NT2/D1 (cell line): Measurements from ENCODE around the gene CCT5.

Source experiments
- DNase-seq: peaks from one replicate; pipeline ENCODE4 v3.0.0-alpha.2; 2011; ENCODE audit warnings: low read depth, low spot score
- H3K27me3 ChIP-seq: 2 replicates; pipeline ENCODE4 v1.6.0; 2011; ENCODE audit warnings: mild to moderate bottlenecking; ENCODE audit not compliant: insufficient read length, insufficient read depth
- H3K36me3 ChIP-seq: 2 replicates; pipeline ENCODE4 v1.6.1; 2011; ENCODE audit warnings: mild to moderate bottlenecking, low read length, mixed read lengths; ENCODE audit not compliant: insufficient read depth, insufficient read length
- H3K4me1 ChIP-seq: 2 replicates; pipeline ENCODE4 v1.5.1; 2011; ENCODE audit not compliant: insufficient read depth, insufficient read length
- H3K4me3 ChIP-seq: 2 replicates; pipeline ENCODE4 v1.5.1; 2011; ENCODE audit warnings: low read depth; ENCODE audit not compliant: insufficient read length
- H3K9ac ChIP-seq: 2 replicates; pipeline ENCODE4 v1.6.0; 2011; ENCODE audit warnings: low read depth; ENCODE audit not compliant: insufficient read length
- H3K9me3 ChIP-seq: 2 replicates; pipeline ENCODE4 v1.5.1; 2011; ENCODE audit warnings: mild to moderate bottlenecking, low read length; ENCODE audit not compliant: insufficient read depth
- SUZ12 ChIP-seq: IDR thresholded peaks from 2 replicates; pipeline ENCODE4 v1.6.1; 2011; ENCODE audit not compliant: insufficient read length, insufficient read depth; ENCODE audit errors: extremely low read depth
- YY1 ChIP-seq: IDR thresholded peaks from 2 replicates; pipeline ENCODE4 v1.6.1; 2011; ENCODE audit not compliant: insufficient read length, insufficient read depth
- ZNF274 ChIP-seq: IDR thresholded peaks from 2 replicates; pipeline ENCODE4 v1.6.1; 2011; ENCODE audit warnings: mild to moderate bottlenecking, low read depth, low read length

CCT5 gene

DNA sequence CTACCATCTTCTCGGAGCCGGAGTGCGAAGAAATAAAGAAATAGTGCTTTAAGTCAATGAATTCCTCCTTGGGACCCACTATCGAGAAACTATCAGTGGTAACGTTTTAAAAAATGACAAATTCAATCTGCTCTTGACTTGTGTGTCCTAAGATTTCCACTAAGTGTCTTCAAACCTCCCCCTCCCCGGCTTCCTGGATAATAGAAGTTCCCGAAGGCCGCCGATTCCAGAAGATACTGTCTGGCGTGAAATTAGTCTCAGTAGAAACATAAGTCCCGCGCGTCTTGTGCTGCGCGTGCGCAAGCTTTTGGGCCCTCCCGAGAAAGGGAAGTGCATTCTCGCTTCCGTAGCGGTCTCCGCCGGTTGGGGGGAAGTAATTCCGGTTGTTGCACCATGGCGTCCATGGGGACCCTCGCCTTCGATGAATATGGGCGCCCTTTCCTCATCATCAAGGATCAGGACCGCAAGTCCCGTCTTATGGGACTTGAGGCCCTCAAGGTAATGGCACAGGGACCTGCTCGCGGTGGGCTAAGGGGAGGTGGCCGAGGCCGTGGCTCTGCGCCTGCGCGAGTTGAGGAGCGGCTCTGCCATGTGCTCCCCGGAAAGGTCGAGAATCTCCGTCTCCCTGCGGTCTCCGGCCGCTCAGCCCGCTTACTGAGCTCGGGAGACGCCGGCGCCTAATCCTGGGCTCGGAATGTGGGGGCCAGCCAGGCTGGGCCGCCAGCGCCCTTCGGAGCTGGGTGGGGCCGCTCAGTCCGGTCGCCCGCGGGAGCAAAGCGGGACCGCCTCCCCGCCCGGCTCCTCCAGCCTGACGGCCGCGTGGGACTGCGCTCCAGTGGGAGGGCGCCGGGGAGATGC, at the start of gene CCT5:
CCT5 (plus strand) TSS at position 333 of the 858 bp plus-strand sequence; CDS start at position 394, 61 bp downstream.
- no peak for TF ChIP-seq YY1
- TF ChIP-seq SUZ12: no peak
- no peak for TF ChIP-seq ZNF274
- Histone ChIP-seq H3K4me3 (peak within 1 kb of the TSS; percentile 85), H3K36me3 (peaks cover 44% of the 10 kb centered on the region), H3K9ac (peak within 1 kb of the TSS; percentile 97), H3K9me3 (no peaks in the 10 kb centered on the region), H3K4me1 (peaks cover 5% of the 10 kb centered on the region), H3K27me3 (no peaks in the 10 kb centered on the region)
- DNase-seq: peak; percentile 82

DNA sequence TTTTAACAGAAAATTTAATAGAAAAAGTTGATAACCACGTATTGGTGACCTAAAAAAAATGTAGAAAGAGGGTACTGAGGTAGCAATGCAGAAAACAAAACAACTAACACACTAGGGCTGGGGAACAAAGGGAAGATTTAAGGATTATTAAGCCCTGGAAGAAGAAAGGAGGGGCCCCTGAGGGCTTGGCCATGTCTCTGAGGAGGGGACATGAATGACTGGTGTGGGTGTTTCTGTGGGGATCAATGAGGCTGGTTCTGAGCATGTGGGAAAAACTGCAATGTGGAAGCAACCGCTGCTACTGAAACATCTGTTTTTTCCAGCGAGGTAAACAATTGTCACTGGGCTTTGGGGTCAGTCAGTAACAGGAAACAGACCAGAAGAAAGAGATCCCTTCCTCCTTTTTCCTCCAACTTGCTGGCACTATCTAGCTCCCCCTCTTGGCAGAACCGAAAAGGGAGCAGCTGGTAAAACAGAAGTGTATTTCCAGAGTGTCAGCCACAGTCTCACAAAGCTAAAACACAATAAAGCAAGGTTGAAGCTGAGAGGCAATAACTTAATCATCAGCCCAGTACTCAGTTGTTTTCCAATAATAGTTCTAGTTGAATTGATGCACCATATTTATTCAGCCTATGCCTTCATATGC, 48.7 kb upstream of the CCT5 start:
- TF ChIP-seq SUZ12: no peak
- no peak for TF ChIP-seq YY1
- TF ChIP-seq ZNF274: no peak
- no peaks in the 10 kb centered on the region for H3K27me3 ChIP-seq
- peak; percentile 6 for DNase-seq
- no peak overlapping the region for H3K4me3 ChIP-seq
- no peak overlapping the region for H3K9ac ChIP-seq
- no peaks in the 10 kb centered on the region for H3K36me3 ChIP-seq
- H3K4me1 ChIP-seq: no peaks in the 10 kb centered on the region
- no peaks in the 10 kb centered on the region for H3K9me3 ChIP-seq

DNA sequence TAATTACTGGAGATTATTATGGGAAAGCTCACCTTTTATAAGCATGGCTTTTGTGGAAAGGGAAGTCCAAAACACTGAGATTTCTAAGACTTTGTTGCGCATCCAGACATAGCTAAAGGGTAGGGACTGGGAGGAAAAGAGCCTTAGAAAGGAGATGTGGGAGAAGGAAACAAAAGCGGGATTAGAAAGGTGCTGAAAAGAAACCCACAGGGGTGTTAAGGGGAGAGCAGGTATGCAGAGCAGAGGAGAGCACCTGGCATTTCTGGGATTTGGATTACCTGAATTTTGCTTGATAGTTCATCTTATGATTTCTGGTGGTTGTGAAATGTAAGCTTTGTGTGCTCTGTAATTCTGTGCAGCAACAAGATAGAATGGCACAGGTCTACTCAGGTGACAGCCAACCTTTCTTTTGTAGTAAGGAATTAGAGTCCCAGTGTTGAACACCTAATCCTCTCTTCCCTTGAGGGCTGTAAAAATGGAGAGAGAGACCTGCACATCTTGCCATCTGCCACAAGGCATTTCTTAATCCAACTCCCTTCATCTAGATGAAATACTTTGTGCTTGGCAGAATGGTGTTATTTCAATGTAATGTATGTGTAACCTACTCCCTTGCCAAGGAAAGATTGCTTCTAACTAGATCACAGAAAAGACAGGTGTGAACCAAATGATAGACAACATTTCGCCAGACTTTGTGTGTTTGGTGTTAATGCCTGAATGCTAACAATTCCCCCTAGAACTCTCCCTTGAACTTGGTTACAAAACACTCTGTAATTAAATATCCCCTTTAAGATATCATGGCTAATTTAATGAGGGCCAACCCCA, 47.8 kb upstream of the CCT5 start:
- H3K9ac ChIP-seq: no peak overlapping the region
- no peak overlapping the region for H3K4me3 ChIP-seq
- no peaks in the 10 kb centered on the region for H3K9me3 ChIP-seq
- TF ChIP-seq SUZ12 (no peak), YY1 (no peak), ZNF274 (no peak)
- H3K4me1 ChIP-seq: no peaks in the 10 kb centered on the region
- H3K27me3 ChIP-seq: no peaks in the 10 kb centered on the region
- no peaks in the 10 kb centered on the region for H3K36me3 ChIP-seq
- no peak for DNase-seq

DNA sequence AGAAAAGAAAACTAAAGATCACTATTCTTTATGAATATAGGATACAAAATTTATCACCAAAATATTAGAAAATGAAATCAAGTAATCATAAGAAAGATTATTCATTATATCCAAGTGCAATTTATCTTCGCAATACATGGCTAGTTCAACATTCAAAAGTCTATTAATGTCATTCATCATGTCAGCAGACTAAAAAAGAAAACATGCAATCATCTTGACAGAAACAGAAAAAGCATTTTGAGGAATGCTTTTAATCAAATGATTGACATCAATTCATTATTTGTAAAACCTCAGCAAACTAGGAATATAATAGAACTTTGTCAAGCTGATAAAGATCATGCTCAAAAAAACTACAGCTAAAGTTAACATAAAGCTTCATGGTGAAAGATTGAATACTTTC, 41.1 kb upstream of the CCT5 start:
- no peaks in the 10 kb centered on the region for H3K36me3 ChIP-seq
- H3K27me3 ChIP-seq: no peaks in the 10 kb centered on the region
- H3K9ac ChIP-seq: no peak overlapping the region
- H3K9me3 ChIP-seq: no peaks in the 10 kb centered on the region
- no peak overlapping the region for H3K4me3 ChIP-seq
- H3K4me1 ChIP-seq: no peaks in the 10 kb centered on the region
- DNase-seq: no peak
- TF ChIP-seq SUZ12 (no peak), YY1 (no peak), ZNF274 (no peak)

DNA sequence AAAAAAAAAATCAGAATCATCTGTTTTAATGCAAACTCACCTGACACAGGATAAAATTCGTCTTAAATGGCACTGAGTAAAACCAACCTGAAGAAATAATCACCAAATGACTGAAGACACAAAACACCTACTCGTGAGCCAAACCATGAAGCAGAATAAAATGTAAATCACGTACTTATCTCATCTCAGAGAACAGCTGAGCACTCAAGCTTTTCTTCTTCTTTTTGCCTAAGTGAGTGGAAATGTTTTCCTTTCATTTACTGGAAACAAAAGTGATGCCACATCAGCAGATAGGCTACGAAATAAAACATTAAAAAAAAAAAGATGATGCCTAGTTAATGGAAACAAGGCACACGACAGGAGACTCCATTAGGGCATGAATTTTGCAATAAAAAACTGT, 36.8 kb upstream of the CCT5 start:
- no peak for DNase-seq
- TF ChIP-seq ZNF274 (no peak), SUZ12 (no peak), YY1 (no peak)
- H3K4me3 ChIP-seq: no peak overlapping the region

DNA sequence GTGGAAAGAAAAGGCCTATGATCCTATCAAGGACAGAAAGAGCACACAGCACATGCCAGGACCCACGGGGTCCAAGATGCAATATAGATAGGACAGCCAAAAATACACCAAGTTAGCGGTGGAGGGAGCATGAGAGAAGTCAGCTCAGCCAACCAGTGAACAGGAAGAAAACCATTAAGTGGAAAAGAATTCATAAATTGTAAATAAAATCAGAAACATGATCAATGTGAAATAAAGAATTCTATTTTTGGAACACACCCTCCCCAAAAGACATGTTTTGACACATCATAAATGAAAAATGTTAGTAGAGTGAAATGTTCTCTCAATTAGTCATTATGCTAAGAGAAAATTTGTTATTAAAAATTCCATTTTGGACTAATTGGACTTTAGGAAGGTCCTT, 36.0 kb upstream of the CCT5 start:
- Histone ChIP-seq H3K9ac (no peak overlapping the region), H3K27me3 (no peaks in the 10 kb centered on the region), H3K4me3 (no peak overlapping the region), H3K9me3 (no peaks in the 10 kb centered on the region), H3K36me3 (peaks cover 2% of the 10 kb centered on the region), H3K4me1 (no peaks in the 10 kb centered on the region)
- DNase-seq: no peak
- TF ChIP-seq ZNF274: no peak
- no peak for TF ChIP-seq SUZ12
- no peak for TF ChIP-seq YY1

More for the DNA sequence above, 36.8 kb upstream of the CCT5 start:
- H3K27me3 ChIP-seq: no peaks in the 10 kb centered on the region
- H3K4me1 ChIP-seq: no peaks in the 10 kb centered on the region
- peaks cover 2% of the 10 kb centered on the region for H3K36me3 ChIP-seq
- H3K9me3 ChIP-seq: no peaks in the 10 kb centered on the region
- no peak overlapping the region for H3K9ac ChIP-seq

DNA sequence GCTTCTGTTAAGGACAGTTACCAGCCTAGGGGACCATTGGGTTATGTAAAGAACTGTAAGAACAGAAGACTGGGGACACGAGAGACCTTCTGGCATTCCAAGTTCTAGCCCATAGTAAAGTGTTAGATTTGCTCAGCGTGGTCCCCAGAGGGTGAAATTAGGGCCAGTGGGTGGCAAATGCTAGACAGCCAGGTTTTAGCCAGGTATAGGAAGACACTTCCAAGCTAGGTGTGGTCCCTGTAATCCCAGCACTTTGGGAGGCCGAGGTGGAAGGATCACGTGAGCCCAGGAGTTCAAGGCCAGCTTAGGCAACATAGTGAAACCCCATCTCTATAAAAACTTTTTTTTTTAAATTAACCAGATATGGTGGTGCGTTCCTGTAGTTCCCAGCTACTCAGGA, 34.7 kb upstream of the CCT5 start:
- no peaks in the 10 kb centered on the region for H3K9me3 ChIP-seq
- H3K4me3 ChIP-seq: no peak overlapping the region
- no peaks in the 10 kb centered on the region for H3K4me1 ChIP-seq
- peaks cover 6% of the 10 kb centered on the region for H3K36me3 ChIP-seq
- TF ChIP-seq SUZ12 (no peak), ZNF274 (no peak), YY1 (no peak)
- DNase-seq: no peak
- H3K27me3 ChIP-seq: no peaks in the 10 kb centered on the region
- no peak overlapping the region for H3K9ac ChIP-seq
